Epithelial cell of esophagus (primary cell): Measurements from ENCODE around the gene ZNF674.
"Not testable (repeated sequence)": the region's sequence is repeated elsewhere in the genome, so short reads cannot be mapped to it uniquely, and the experiment has no call there.

Source experiments
- DNase-seq: peaks from one replicate; pipeline ENCODE4 v3.0.0; 2010; ENCODE audit warnings: low read depth
- H3K4me3 ChIP-seq: 2 replicates; pipeline ENCODE4 v1.5.1; 2011; ENCODE audit warnings: mild to moderate bottlenecking, low read length, control low read depth
- TF ChIP-seq, protein P1 (sequence below): IDR thresholded peaks from 2 replicates; pipeline ENCODE4 v1.5.1; 2011; ENCODE audit warnings: low read depth, mild to moderate bottlenecking, low read length, control low read depth, inconsistent platforms; ENCODE audit not compliant: insufficient read depth; ENCODE audit errors: missing control alignments

ZNF674 gene

GRCh38 chrX:46463682-46464081, 81.5 kb downstream of the ZNF674 start:
- TF ChIP-seq, protein P1, sequence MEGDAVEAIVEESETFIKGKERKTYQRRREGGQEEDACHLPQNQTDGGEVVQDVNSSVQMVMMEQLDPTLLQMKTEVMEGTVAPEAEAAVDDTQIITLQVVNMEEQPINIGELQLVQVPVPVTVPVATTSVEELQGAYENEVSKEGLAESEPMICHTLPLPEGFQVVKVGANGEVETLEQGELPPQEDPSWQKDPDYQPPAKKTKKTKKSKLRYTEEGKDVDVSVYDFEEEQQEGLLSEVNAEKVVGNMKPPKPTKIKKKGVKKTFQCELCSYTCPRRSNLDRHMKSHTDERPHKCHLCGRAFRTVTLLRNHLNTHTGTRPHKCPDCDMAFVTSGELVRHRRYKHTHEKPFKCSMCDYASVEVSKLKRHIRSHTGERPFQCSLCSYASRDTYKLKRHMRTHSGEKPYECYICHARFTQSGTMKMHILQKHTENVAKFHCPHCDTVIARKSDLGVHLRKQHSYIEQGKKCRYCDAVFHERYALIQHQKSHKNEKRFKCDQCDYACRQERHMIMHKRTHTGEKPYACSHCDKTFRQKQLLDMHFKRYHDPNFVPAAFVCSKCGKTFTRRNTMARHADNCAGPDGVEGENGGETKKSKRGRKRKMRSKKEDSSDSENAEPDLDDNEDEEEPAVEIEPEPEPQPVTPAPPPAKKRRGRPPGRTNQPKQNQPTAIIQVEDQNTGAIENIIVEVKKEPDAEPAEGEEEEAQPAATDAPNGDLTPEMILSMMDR, result no peak
- no peak for DNase-seq
- no peak overlapping the region for H3K4me3 ChIP-seq

- TF ChIP-seq, protein P1, result no peak
- no peak for DNase-seq
- H3K4me3 ChIP-seq, result no peak overlapping the region
Observed at GRCh38 chrX:46461660-46462191, 83.5 kb downstream of the ZNF674 start.

DNA sequence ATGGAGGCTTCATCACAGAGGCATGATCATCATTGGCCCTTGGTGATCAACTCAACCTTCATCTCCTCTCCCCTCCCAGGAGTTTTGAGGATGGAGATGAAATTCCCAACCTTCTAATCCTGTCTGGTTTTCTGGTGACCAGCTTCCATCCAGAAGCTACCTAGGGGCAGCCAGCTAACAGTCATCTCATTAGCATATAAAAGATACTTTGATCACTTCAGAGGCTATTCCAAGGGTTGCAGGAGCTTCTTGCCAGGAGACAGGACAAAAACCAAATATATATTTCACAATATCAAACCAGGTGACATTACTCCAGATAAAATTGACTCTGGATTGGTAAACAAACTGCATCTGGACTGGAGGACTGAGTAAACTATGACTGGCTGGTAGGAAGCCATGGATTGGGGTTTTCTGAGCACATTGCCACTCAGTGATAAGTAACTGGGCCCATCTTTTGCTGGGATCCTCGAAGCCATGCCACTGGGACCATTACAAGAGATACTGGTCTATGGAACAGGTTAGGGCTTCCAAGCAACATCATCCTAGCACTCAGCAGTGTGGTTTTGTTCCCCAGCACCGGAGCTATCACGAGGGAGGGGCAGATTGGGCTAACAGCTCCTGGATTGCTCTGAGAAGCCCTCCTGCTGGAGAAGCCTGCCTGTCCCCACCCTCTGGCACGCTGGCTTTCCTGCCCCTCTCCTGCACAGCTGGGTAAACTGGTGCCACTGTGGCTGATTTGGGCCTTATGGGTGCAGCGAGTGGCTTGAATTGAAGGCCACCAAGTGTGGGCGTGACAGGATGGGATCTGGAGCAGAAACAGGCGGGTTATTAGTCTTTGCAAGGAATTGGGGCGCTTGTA, 84.2 kb downstream of the ZNF674 start:
- DNase-seq, H3K4me3 ChIP-seq: not testable (repeated sequence)

- DNase-seq, result no peak
- H3K4me3 ChIP-seq, result no peak overlapping the region
- TF ChIP-seq, protein P1, result no peak
Observed at GRCh38 chrX:46459603-46460002, 85.6 kb downstream of the ZNF674 start.

DNA sequence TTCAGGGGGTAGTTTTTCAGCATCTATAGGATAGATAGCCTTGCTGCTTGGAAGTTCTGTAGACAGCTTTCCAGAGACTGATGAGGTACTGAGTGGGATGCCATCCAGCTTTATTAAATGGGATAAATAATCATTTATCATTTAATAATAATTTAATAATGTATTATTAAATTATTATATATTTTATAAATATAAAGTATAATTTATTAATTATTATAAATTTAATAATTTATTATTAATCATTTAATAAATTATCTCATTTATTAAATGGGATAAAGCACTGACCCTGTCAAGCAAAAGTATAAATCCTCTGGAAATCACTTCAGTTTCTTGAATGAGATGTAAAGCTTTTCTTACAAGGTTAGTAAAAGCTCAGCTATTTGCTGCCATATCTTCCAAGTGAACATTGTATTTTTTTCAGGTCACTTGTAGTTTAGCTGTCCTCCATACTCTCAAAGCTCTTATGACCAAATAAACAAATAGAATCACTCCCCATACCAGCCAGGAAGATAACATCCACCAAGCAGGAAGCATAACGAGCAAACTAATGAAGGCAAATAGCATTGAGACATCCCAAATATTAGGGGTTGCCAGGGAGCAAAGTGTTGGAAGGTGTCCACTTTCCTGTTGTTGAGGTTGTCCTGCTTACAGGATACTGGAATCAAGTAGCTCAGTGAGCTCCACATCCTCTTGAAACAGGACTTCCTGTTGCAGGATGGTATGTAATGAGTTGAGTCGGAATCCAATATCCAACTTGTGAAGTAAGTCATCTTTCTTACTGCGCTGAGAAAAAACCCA, 88.9 kb downstream of the ZNF674 start:
- DNase-seq, result no peak
- TF ChIP-seq, protein P1, result no peak
- no peak overlapping the region for H3K4me3 ChIP-seq
